Measurements from ENCODE around the gene EPHA1. TPM values are rescaled to one million over a fixed set of nuclear protein-coding genes. Genes with fewer than 3 reads are reported as not detected.

Gene EPHA1
- total RNA-seq, 1 donor from 2014 or later = 0.07 TPM

DNA sequence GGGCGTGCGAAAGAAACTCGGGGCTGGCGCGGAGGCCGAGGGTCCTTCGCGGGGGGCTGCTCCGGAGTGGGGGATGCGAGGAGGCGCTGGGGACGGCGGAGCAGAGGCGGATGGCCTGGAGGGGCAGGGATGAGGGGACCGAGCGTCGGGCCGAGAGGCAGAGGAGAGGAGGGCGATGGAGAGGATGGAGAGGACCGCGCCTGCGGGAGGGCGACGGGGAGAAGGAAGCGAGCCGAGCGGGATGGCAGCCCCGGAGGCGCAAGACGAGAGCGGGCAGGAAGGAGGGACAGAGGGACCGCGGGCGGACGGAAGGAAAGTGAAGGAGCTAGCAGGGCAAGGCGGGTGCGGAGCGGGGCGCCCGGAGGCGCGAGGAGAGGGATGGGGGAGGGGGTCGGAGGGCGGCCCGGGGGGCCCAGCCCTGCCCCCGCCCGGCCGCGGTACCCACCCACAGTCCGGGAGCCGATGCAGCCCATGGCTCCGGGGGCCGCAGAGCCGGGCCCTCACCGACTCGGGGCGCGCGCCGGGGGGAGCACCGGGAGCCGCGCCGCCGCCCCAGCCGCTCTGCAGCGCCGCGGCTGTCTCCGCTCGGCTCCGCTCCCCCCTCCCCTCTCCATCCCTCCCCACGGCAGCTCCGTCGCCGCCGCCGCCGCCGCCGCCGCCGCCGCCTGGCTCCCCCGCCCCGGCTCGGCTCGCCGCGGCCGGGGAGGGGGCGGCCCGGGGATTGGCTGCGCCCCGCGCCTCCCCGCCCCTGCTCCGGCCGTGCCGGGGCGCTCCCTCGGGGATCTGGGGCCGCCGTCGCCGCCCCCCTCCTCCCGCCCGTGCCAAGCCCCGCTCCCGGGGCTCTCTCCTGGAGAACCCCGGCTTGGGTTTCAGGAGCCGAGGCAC lies 46.3 kb downstream of the EPHA1 start, which contains the start of gene FAM131B:
Gene FAM131B (minus strand): TSS at position 583 of the 885 bp plus-strand sequence. CDS start 110 bp downstream, at position 473.
- H3K4me1 Mint-ChIP-seq (ENCODE audit: low read depth) = peaks cover 9% of the 10 kb centered on the region
- peaks cover 73% of the 10 kb centered on the region for H3K27me3 Mint-ChIP-seq (ENCODE audit: low read depth)
- DNase-seq (ENCODE audit: low spot score) = no peak
- intact Hi-C loops (cut with micrococcal nuclease) = loop anchor here (1.0 to 5.0 kb wide), 3 partner anchors 10 to 75 kb away; partner anchors contain the start of genes CASP2 and ZYX
- H3K27ac Mint-ChIP-seq = no peak within 1 kb of the TSS
- no peaks in the 10 kb centered on the region for H3K36me3 Mint-ChIP-seq (ENCODE audit: low read depth)
- H3K4me3 Mint-ChIP-seq (ENCODE audit: low read depth) = peak within 1 kb of the TSS; percentile 81
- H3K9me3 Mint-ChIP-seq = no peaks in the 10 kb centered on the region

- no peak for DNase-seq (ENCODE audit: low spot score)
- H3K36me3 Mint-ChIP-seq (ENCODE audit: low read depth) = no peaks in the 10 kb centered on the region
- no peaks in the 10 kb centered on the region for H3K9me3 Mint-ChIP-seq
- H3K4me3 Mint-ChIP-seq (ENCODE audit: low read depth) = peak overlapping the region; percentile 81
- H3K27ac Mint-ChIP-seq = no peak overlapping the region
- peaks cover 9% of the 10 kb centered on the region for H3K4me1 Mint-ChIP-seq (ENCODE audit: low read depth)
- peaks cover 68% of the 10 kb centered on the region for H3K27me3 Mint-ChIP-seq (ENCODE audit: low read depth)
- intact Hi-C loops (cut with micrococcal nuclease) = loop anchor here (2.0 to 5.0 kb wide), 2 partner anchors 19 to 74 kb away; partner anchors contain the start of genes CASP2 and ZYX
Observed at GRCh38 chr7:143361552-143362130, 47.0 kb downstream of the EPHA1 start.

- no peak for DNase-seq (ENCODE audit: low spot score)
- Mint-ChIP-seq H3K36me3 (ENCODE audit: low read depth) (no peaks in the 10 kb centered on the region), H3K4me3 (ENCODE audit: low read depth) (peak overlapping the region; percentile 69), H3K9me3 (no peaks in the 10 kb centered on the region), H3K27ac (no peak overlapping the region), H3K27me3 (ENCODE audit: low read depth) (peaks cover 63% of the 10 kb centered on the region), H3K4me1 (ENCODE audit: low read depth) (peaks cover 9% of the 10 kb centered on the region)
- intact Hi-C loops (cut with micrococcal nuclease) = loop anchor here (5.0 kb wide), 1 partner anchor 74 kb away; the partner anchor contains the start of gene CASP2
Observed at GRCh38 chr7:143360788-143361551, 47.7 kb downstream of the EPHA1 start.

DNA sequence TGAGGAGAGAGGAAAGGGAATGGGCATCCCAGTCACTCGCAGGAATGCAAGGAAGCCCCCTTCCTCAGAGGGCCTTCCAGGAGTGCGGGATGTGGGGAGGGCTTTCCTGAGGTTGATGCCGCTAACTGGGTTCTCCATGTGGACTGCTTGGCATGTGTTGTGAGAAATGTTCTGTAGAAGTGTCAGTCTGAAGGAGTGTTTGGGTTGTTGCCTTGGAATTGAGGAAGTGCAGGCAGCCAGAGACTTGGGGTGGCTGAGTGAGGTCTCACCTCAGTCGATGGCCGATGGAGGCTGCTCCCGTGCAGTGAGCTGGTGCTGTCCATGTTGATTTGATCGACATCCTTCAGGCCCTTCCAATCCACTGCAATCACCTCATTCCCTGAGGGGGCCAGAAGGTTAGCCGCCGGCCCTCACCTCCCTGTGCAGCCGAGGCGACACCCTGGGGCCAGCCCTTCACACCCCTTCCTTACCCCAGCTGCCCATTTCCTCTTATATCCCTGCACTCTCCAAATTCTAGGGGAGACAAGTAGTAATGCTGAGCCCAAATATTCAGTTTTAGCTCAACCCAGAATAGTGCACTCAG lies 48.8 kb downstream of the EPHA1 start:
- Mint-ChIP-seq H3K27ac (no peak overlapping the region), H3K4me1 (ENCODE audit: low read depth) (peaks cover 9% of the 10 kb centered on the region), H3K36me3 (ENCODE audit: low read depth) (no peaks in the 10 kb centered on the region), H3K9me3 (no peaks in the 10 kb centered on the region), H3K27me3 (ENCODE audit: low read depth) (peaks cover 55% of the 10 kb centered on the region), H3K4me3 (ENCODE audit: low read depth) (no peak overlapping the region)
- intact Hi-C loops (cut with micrococcal nuclease) = loop anchor here (5.0 kb wide), 1 partner anchor 73 kb away; the partner anchor contains the start of gene CASP2
- DNase-seq (ENCODE audit: low spot score) = no peak

- Mint-ChIP-seq H3K4me3 (ENCODE audit: low read depth) (no peak overlapping the region), H3K36me3 (ENCODE audit: low read depth) (no peaks in the 10 kb centered on the region), H3K27ac (no peak overlapping the region), H3K4me1 (ENCODE audit: low read depth) (peaks cover 6% of the 10 kb centered on the region), H3K9me3 (no peaks in the 10 kb centered on the region), H3K27me3 (ENCODE audit: low read depth) (peaks cover 42% of the 10 kb centered on the region)
- DNase-seq (ENCODE audit: low spot score) = no peak
- intact Hi-C loops (cut with micrococcal nuclease) = no loop called here
Observed at GRCh38 chr7:143358626-143359025, 50.0 kb downstream of the EPHA1 start.

DNA sequence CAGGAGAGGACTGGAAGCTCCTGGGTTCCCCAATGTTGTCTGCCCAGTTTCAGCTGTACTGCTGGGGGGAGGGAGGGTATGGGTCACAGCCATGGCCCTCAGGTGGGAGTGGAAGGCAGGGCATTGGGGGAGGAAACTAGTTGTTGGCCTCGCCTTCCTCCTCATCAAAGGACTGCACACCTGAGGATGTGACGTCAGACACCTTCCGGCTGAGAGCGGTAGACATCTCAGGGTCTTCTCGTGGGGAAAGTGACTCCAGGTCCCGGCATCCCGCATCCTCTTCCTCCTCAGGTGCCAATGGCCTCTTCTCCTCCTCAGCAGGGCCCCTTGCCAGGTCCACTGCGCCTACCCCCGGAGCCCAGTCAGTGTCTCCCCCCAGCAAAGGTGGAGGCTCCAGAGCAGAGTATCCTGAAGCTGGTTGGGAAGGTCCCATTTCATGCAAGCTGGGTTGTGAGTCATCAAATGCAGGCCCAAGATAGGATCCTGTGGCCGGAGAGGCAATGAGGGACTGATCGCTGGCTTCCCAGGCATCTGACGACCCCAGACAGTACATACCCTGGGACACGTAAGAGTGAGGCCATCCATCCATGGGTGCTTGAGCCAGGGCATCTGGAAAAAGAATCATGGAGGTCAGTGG lies 52.1 kb downstream of the EPHA1 start:
- no peak overlapping the region for H3K27ac Mint-ChIP-seq
- no peaks in the 10 kb centered on the region for H3K36me3 Mint-ChIP-seq (ENCODE audit: low read depth)
- H3K4me3 Mint-ChIP-seq (ENCODE audit: low read depth) = no peak overlapping the region
- intact Hi-C loops (cut with micrococcal nuclease) = no loop called here
- H3K4me1 Mint-ChIP-seq (ENCODE audit: low read depth) = peaks cover 3% of the 10 kb centered on the region
- DNase-seq (ENCODE audit: low spot score) = no peak
- no peaks in the 10 kb centered on the region for H3K9me3 Mint-ChIP-seq
- H3K27me3 Mint-ChIP-seq (ENCODE audit: low read depth) = peaks cover 36% of the 10 kb centered on the region

GRCh38 chr7:143355450-143356385 lies 52.9 kb downstream of the EPHA1 start:
- peaks cover 1% of the 10 kb centered on the region for H3K4me1 Mint-ChIP-seq (ENCODE audit: low read depth)
- no peak overlapping the region for H3K4me3 Mint-ChIP-seq (ENCODE audit: low read depth)
- DNase-seq (ENCODE audit: low spot score) = no peak
- no peak overlapping the region for H3K27ac Mint-ChIP-seq
- H3K36me3 Mint-ChIP-seq (ENCODE audit: low read depth) = no peaks in the 10 kb centered on the region
- intact Hi-C loops (cut with micrococcal nuclease) = no loop called here
- H3K27me3 Mint-ChIP-seq (ENCODE audit: low read depth) = peaks cover 29% of the 10 kb centered on the region
- H3K9me3 Mint-ChIP-seq = no peaks in the 10 kb centered on the region

DNA sequence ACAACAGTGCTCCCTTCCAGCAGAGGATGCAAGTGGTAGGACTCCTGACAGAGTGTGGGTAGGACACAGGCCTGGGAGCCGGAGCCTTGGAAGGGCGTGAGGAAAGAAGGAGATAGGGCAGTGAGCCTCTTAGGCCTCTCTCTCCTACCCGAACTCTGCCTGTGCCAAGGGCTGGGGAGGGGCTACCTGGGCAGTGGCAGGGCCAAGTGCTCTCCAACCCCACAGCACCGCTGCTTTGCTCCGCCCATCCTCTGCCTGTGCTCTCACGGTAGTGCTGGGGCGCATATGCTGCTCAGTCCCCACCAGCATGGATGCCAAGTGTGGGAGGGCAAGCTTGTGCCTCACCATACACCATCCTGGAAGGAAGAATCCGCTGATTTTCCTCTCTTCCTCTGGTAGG lies 53.7 kb downstream of the EPHA1 start:
- no peaks in the 10 kb centered on the region for H3K36me3 Mint-ChIP-seq (ENCODE audit: low read depth)
- DNase-seq (ENCODE audit: low spot score) = no peak
- no peaks in the 10 kb centered on the region for H3K9me3 Mint-ChIP-seq
- no peak overlapping the region for H3K27ac Mint-ChIP-seq
- peaks cover 1% of the 10 kb centered on the region for H3K4me1 Mint-ChIP-seq (ENCODE audit: low read depth)
- H3K4me3 Mint-ChIP-seq (ENCODE audit: low read depth) = no peak overlapping the region
- peaks cover 22% of the 10 kb centered on the region for H3K27me3 Mint-ChIP-seq (ENCODE audit: low read depth)
- intact Hi-C loops (cut with micrococcal nuclease) = no loop called here

DNA sequence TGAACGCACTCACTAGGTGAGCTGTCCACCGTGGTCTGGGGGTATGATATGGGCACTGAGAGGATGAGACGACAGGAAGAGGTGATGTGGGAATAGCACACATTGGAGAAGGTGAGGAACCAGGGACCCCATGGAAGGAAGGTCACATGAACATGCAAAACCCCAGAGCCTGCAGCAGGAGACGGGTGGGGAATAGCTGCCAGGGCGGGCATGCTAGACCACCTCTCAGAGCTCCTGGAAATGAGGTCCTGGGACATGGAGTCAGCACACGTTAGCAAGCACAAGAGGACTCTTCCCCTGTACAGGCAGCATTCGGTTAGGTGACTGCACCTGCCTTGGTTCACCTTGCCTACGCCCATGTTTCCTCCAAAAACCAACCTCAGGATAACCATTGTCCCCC lies 54.3 kb downstream of the EPHA1 start:
- intact Hi-C loops (cut with micrococcal nuclease) = no loop called here
- H3K36me3 Mint-ChIP-seq (ENCODE audit: low read depth) = no peaks in the 10 kb centered on the region
- no peak overlapping the region for H3K4me3 Mint-ChIP-seq (ENCODE audit: low read depth)

GRCh38 chr7:143352531-143353002 lies 56.1 kb downstream of the EPHA1 start:
- intact Hi-C loops (cut with micrococcal nuclease) = no loop called here
- no peak for DNase-seq (ENCODE audit: low spot score)
- Mint-ChIP-seq H3K4me1 (ENCODE audit: low read depth) (peaks cover 6% of the 10 kb centered on the region), H3K27ac (no peak overlapping the region), H3K27me3 (ENCODE audit: low read depth) (peaks cover 28% of the 10 kb centered on the region), H3K4me3 (ENCODE audit: low read depth) (no peak overlapping the region), H3K36me3 (ENCODE audit: low read depth) (no peaks in the 10 kb centered on the region), H3K9me3 (no peaks in the 10 kb centered on the region)

More for the DNA sequence above, 54.3 kb downstream of the EPHA1 start:
- H3K9me3 Mint-ChIP-seq = no peaks in the 10 kb centered on the region
- H3K4me1 Mint-ChIP-seq (ENCODE audit: low read depth) = peaks cover 1% of the 10 kb centered on the region
- DNase-seq (ENCODE audit: low spot score) = no peak
- H3K27me3 Mint-ChIP-seq (ENCODE audit: low read depth) = peaks cover 21% of the 10 kb centered on the region
- no peak overlapping the region for H3K27ac Mint-ChIP-seq

DNA sequence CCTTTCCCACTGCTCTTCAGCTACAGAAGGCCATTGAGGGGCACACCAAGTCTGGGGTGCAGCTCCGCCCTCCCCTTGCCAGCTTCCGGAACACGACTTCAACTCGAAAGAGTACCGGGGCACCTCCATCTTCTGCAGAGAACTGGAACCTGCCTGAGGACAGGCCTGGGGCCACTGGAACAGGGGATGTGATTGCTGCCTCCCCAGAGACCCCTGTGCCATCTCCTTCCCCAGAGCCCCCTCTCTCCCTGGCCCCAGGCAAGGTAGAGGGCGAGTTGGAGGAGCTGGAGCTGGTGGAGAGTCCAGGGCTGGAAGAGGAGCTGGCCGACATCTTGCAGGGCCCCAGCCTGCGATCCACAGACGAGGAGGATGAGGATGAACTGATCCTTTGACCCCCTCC lies 57.1 kb downstream of the EPHA1 start:
- H3K27ac Mint-ChIP-seq = no peak overlapping the region
- no peaks in the 10 kb centered on the region for H3K36me3 Mint-ChIP-seq (ENCODE audit: low read depth)
- no peak for DNase-seq (ENCODE audit: low spot score)
- peaks cover 33% of the 10 kb centered on the region for H3K27me3 Mint-ChIP-seq (ENCODE audit: low read depth)
- no peaks in the 10 kb centered on the region for H3K9me3 Mint-ChIP-seq
- peaks cover 6% of the 10 kb centered on the region for H3K4me1 Mint-ChIP-seq (ENCODE audit: low read depth)
- no peak overlapping the region for H3K4me3 Mint-ChIP-seq (ENCODE audit: low read depth)
- intact Hi-C loops (cut with micrococcal nuclease) = no loop called here
